Brain pericyte (primary cell): Measurements from ENCODE around the gene TMEM30B.

Source experiments
- DNase-seq: peaks from one replicate; pipeline ENCODE4 v3.0.0-alpha.2; 2012; ENCODE audit warnings: low read depth, low spot score

Gene TMEM30B

DNA sequence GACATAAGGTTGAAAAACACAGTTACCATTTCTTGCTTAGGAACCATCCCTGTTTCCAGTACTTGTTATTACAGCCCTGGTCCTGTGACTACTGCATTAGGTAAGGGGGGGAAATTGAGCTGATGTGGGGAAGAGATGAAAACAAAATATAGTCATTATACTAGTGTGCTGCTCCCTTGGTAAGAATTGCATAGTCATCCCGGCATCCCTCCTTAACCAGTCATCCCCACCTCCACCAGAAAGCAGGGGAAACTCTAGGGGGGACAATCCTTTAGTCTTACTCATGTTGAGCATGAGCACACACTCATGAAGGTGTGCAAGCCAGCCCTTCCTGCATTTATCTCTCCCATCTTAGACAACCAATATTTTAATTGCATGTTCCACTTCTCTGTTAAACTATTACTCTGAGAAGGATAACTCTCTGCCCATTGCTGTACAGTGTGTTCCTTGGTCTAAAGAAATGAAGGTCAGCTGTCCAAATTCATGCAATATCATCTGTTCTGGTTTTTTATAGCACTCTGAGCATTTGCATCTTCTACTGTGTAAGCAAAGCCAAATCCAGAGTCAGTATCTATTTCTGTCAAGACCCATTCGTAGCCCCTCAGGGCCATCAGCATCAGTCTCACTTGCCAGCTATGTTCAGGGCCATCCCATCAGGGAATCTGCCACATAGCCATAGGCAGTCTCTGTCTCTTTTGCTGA is 46.8 kb downstream of the TMEM30B start:
- DNase-seq = no peak

DNA sequence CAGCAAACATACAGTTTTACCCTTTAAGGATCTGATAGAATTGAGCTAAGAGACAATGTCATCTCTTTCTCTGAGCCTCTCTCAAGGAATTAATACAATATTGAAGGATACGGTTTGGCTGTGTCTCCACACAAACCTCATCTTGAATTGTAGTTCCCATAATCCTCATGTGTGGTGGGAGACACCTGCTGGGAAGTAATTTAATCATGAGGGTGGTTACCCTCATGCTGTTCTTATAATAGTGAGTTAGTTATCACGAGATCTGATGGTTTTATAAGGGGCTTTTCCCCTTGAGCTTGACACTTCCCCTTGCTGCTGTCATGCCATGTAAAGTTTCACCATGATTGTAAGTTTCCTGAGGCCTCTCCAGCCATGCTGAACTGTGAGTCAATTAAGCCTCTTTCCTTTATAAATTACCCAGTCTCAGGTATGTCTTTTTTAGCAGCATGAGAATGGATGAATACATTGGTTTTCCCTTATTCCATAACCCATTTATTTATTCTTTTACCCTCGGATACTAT is 47.6 kb downstream of the TMEM30B start:
- DNase-seq = no peak

DNA sequence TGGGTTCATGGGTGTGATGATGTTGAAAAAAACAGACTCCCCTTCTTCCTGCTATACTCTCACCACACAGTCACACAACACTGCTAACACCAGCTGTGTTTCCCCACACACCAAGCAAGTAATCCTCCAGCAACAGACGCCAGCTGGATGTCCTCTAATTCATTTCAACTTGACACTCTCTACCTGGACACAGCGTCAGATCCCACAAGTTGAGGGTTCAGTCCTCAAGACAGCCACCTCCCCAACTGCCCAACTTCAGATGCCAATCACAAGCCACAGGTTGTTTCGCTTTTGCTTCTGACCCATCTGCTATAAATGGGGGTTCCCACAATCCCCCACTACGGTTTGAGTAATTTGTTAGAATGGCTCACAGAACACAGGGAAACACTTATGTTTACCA is 49.3 kb downstream of the TMEM30B start:
- DNase-seq = no peak

DNA sequence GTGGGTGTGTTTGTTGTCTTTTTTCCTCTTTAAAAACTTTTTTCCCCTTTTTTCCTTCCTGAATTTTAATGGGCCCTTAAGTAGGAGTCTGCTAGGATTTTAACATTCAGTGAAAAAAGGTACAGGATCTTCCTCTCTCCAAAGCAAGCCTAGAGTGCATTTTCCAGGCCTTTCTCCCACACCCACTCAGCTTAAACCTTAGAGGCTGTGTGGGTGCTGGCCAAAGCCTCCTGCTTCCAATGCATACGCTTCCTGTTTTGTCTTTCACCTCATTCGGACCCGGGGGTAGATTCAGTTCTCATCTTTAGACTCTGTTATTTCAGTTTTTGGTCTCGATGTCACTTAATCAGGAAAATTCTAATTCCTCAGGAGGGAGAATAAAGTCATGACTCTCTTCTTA is 51.2 kb downstream of the TMEM30B start:
- DNase-seq = no peak

DNA sequence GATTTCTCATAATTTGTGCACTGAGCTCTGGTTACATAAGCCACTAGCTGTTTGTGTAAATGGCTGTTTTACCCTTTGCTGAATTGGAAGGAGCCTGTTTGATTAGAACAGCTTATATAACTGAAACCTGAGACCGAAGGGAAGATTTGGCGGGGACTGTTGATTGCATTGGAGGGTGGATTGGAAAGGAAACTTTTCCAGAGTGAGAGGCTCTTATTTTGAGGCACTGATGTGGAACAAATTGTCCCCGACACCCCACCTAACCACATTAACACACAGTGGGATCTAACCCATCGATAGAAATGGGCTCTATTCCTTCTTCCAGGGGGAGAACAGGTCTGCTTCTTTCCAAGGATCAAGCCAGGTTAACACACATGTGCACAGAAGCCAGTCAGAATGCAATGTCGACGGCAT is 51.7 kb downstream of the TMEM30B start:
- no peak for DNase-seq

DNA sequence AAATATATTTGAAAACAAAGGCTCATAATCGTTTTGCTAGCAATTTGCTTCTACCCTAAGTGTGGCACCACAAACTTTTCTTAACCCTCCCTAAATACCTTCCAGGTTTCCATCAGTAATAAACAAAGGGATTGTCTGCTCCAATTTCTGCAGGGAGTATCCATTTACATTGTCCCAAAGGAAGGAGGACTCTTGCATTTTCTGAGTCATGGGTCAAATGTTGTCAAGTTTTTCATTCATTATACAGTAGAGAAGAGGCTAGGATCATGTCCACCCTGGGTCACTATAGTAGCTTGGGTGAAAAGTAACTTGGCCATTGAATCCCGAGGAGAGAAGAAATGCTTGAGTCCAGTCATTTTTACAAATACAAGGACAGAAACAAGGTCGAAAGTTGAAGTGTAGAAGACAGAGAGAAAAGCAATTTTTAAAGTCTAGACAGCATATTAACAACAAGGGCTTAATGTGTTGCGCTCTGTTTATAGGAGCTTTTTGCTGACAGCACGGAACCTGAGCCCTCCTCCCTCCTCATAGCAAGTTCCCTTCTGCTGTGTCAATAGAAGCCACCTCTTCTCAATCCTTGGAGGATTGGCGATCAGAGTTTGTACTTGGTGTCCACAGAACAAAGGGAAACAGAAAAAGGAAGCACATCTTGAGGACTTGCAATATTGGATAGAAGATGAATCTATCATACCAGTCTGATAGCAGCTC is 53.1 kb downstream of the TMEM30B start:
- no peak for DNase-seq
